CD4-positive, alpha-beta T cell (primary cell): ENCODE results near the gene KPNA6. TPM values are rescaled to one million over a fixed set of nuclear protein-coding genes. Genes with fewer than 3 reads are reported as not detected.
A peak's percentile ranks its signal among the peaks of the same experiment; 100 is the strongest.
"Not testable (repeated sequence)": the region's sequence is repeated elsewhere in the genome, so short reads cannot be mapped to it uniquely, and the experiment has no call there.

Source experiments
- ATAC-seq: fragments of 200-7000 bp; cut with Tn5 transposase; one replicate; pipeline ENCODE4 v1.10.0; 2022; ENCODE audit warnings: mild to moderate bottlenecking; ENCODE audit not compliant: poor library complexity
- CTCF ChIA-PET: fragments of 350-600 bp; sonication (Branson Sonifier 250); formaldehyde crosslinking; loops from one replicate; lab custom pipeline; 2021; ENCODE audit warnings: antibody characterized with exemption, inconsistent platforms; lab: Charles Lee
- POLR2A ChIA-PET: fragments of 350-600 bp; sonication (Branson Sonifier 250); formaldehyde crosslinking; loops from one replicate; lab custom pipeline; 2021; ENCODE audit warnings: antibody characterized with exemption, inconsistent platforms; lab: Charles Lee
- DNase-seq, 14 experiments: peaks; one replicate each; pipeline ENCODE4 v3.0.0-alpha.2; 2013 to 2020; ENCODE audit warnings: mixed read lengths in 2 of 14
- H3K27ac ChIP-seq, 2 donors: one replicate each; pipeline versions ENCODE4 v1.5.1 to v1.7.0; 2013; ENCODE audit warnings: low read length in 2 of 2, low read depth in 1 of 2, mild to moderate bottlenecking in 1 of 2
- H3K27me3 ChIP-seq, 2 experiments: 1 replicate in 1 of 2; 2 replicates in 1 of 2; pipeline versions ENCODE4 v1.6.1 to v1.7.0; 2013; ENCODE audit warnings: low read length in 2 of 2, control low read depth in 1 of 2, mild to moderate bottlenecking in 1 of 2, moderate library complexity in 1 of 2; ENCODE audit not compliant: insufficient read depth in 2 of 2, control insufficient read depth in 1 of 2
- H3K36me3 ChIP-seq: one replicate; pipeline ENCODE4 v1.6.1; 2013; ENCODE audit warnings: low read length, control low read depth; ENCODE audit not compliant: insufficient read depth
- H3K4me1 ChIP-seq: one replicate; pipeline ENCODE4 v1.6.1; 2013; ENCODE audit warnings: low read length, control low read depth; ENCODE audit not compliant: insufficient read depth
- H3K4me3 ChIP-seq: one replicate; pipeline ENCODE4 v1.5.1; 2013; ENCODE audit warnings: mild to moderate bottlenecking, low read length, moderate library complexity
- H3K9me3 ChIP-seq, 2 experiments: 1 replicate in 1 of 2; 2 replicates in 1 of 2; pipeline versions ENCODE4 v1.6.1 to v1.7.0; 2013; ENCODE audit warnings: low read length in 2 of 2, mild to moderate bottlenecking in 2 of 2, control low read depth in 1 of 2, moderate library complexity in 1 of 2; ENCODE audit not compliant: control insufficient read depth in 1 of 2, insufficient read depth in 1 of 2
- H3K27ac Mint-ChIP-seq: one replicate; pipeline ENCODE4 v1.8.0; 2020; ENCODE audit warnings: mixed read lengths
- H3K27me3 Mint-ChIP-seq: one replicate; pipeline ENCODE4 v1.8.0; 2021; ENCODE audit warnings: mixed read lengths
- H3K36me3 Mint-ChIP-seq: one replicate; pipeline ENCODE4 v1.8.0; 2021; ENCODE audit warnings: low read depth, mixed read lengths
- H3K4me1 Mint-ChIP-seq: one replicate; pipeline ENCODE4 v1.8.0; 2021; ENCODE audit warnings: low read depth, mixed read lengths
- H3K4me3 Mint-ChIP-seq: one replicate; pipeline ENCODE4 v1.8.0; 2020; ENCODE audit warnings: mild to moderate bottlenecking, mixed read lengths
- H3K9me3 Mint-ChIP-seq: one replicate; pipeline ENCODE4 v1.8.0; 2020; ENCODE audit warnings: mixed read lengths
- intact Hi-C, 2 experiments: fragments of 100-400 bp; cut with DNase I in 1 of 2; cut with micrococcal nuclease in 1 of 2; formaldehyde crosslinking; loops; one replicate each; pipeline versions ENCODE4 v1.15.1 to v1.9.0; 2023 to 2025; cut with DNase I, micrococcal nuclease
- total RNA-seq, 174 experiments: library from RNA in 2 of 174; stranded (reverse) in 2 of 174; gene quantifications; one replicate each; pipeline ENCODE4 v1.2.3 and lab custom pipeline; 2021 to 2026
- TF ChIP-seq, protein P1 (sequence below): fragments of 200-600 bp; IDR thresholded peaks from one replicate; pipeline ENCODE4 v1.8.0; 2022; ENCODE audit warnings: antibody characterized with exemption, mild to moderate bottlenecking

The KPNA6 gene
- total RNA-seq, 2 experiments from 2014 or later, result 47.1 to 47.8 TPM

DNA sequence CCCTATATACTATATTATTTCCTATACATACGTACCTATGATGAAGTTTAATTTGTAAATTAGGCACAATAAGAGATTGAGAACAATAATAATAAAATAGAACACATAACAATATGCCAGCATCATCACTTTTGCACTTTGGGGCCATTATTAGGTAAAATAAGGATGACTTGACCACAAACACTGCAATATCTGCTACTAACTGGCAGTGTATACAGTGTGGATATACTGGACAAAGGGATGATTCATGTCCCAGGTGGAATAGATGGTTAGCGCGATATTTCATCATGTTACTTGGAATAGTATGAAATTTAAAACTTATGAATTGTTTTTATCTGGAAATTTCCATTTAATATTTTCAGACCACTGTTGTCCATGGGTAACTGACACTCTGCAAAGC lies 36.2 kb downstream of the KPNA6 start:
- Mint-ChIP-seq H3K9me3 (peaks cover 3% of the 10 kb centered on the region), H3K4me3 (no peak overlapping the region), H3K36me3 (peaks cover 52% of the 10 kb centered on the region), H3K27ac (peak overlapping the region; percentile 12), H3K4me1 (peaks cover 58% of the 10 kb centered on the region), H3K27me3 (no peaks in the 10 kb centered on the region)
- CTCF ChIA-PET, result no interaction called here
- Histone ChIP-seq H3K27ac (no peak overlapping the region), H3K4me3 (no peak overlapping the region), H3K9me3 (peaks cover 18 to 22% of the 10 kb centered on the region in 2 experiments), H3K27me3 (no peaks in the 10 kb centered on the region), H3K4me1 (peaks cover 5% of the 10 kb centered on the region), H3K36me3 (peaks cover 7% of the 10 kb centered on the region)
- ATAC-seq, result no peak
- POLR2A ChIA-PET, result no interaction called here
- DNase-seq, result no peak
- intact Hi-C loops, result no loop called here
- TF ChIP-seq, protein P1, sequence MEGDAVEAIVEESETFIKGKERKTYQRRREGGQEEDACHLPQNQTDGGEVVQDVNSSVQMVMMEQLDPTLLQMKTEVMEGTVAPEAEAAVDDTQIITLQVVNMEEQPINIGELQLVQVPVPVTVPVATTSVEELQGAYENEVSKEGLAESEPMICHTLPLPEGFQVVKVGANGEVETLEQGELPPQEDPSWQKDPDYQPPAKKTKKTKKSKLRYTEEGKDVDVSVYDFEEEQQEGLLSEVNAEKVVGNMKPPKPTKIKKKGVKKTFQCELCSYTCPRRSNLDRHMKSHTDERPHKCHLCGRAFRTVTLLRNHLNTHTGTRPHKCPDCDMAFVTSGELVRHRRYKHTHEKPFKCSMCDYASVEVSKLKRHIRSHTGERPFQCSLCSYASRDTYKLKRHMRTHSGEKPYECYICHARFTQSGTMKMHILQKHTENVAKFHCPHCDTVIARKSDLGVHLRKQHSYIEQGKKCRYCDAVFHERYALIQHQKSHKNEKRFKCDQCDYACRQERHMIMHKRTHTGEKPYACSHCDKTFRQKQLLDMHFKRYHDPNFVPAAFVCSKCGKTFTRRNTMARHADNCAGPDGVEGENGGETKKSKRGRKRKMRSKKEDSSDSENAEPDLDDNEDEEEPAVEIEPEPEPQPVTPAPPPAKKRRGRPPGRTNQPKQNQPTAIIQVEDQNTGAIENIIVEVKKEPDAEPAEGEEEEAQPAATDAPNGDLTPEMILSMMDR, result no peak

DNA sequence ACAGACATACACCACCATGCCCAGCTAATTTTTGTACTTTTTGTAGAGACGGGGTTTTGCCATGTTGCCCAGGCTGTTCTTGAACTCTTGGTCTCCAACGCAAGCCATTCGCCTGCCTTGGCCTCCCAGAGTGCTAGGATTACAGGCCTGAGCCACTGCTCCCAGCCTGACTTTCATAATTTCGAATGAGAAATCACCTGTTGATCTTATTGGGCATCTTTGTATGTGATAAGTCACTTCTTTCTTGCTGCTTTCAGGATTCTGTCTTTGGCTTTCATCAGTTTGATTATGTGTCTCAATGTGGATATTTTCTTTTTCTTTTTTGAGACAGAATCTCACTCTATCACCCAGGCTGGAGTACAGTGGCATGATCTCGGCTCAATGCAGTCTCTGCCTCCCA lies 39.9 kb downstream of the KPNA6 start:
- H3K27ac Mint-ChIP-seq, H3K27me3 Mint-ChIP-seq, H3K4me3 Mint-ChIP-seq, H3K9me3 Mint-ChIP-seq, H3K27me3 ChIP-seq, CTCF ChIA-PET, H3K36me3 ChIP-seq, DNase-seq, intact Hi-C loops, H3K4me3 ChIP-seq, ATAC-seq, H3K4me1 ChIP-seq, H3K27ac ChIP-seq, POLR2A ChIA-PET: not testable (repeated sequence)
- H3K9me3 ChIP-seq, result peaks cover 18 to 22% of the 10 kb centered on the region in 2 experiments
- Mint-ChIP-seq H3K36me3 (peaks cover 51% of the 10 kb centered on the region), H3K4me1 (peaks cover 44% of the 10 kb centered on the region)

DNA sequence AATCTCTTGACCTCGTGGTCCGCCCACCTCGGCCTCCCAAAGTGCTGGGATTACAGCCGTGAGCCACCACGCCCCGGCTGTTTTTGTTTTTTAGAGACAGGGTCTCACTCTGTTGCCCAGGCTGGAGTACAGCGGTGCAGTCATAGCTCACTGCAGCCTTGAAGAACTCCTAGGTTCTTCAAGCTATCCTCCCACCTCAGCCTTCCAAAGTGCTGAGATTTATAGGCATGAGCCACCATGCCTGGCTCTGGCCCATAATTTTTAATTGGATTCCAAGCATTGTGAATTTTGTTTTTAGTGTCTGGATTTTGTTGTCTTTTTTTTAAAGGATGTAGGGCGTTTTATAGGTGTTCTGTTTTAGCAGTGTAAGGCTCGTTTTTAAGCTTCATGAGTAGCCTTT lies 43.0 kb downstream of the KPNA6 start:
- no peak for DNase-seq
- peaks cover 62% of the 10 kb centered on the region for H3K36me3 Mint-ChIP-seq
- Histone ChIP-seq H3K27me3 (no peaks in the 10 kb centered on the region), H3K9me3 (peaks cover 18 to 22% of the 10 kb centered on the region in 2 experiments), H3K36me3 (peaks cover 12% of the 10 kb centered on the region), H3K4me1 (no peaks in the 10 kb centered on the region), H3K4me3 (no peak overlapping the region), H3K27ac (no peak overlapping the region)
- POLR2A ChIA-PET, result no interaction called here
- peaks cover 3% of the 10 kb centered on the region for H3K9me3 Mint-ChIP-seq
- ATAC-seq, result no peak
- no peak overlapping the region for H3K4me3 Mint-ChIP-seq
- H3K27ac Mint-ChIP-seq, result no peak overlapping the region
- peaks cover 36% of the 10 kb centered on the region for H3K4me1 Mint-ChIP-seq
- CTCF ChIA-PET, result interaction anchor here (1.2 to 1.4 kb wide), 2 partner anchors 8 to 22 kb away, joined by 3 to 4 read pairs; no protein-coding TSS in a partner anchor
- TF ChIP-seq, protein P1, result no peak
- intact Hi-C loops, result no loop called here
- no peaks in the 10 kb centered on the region for H3K27me3 Mint-ChIP-seq

DNA sequence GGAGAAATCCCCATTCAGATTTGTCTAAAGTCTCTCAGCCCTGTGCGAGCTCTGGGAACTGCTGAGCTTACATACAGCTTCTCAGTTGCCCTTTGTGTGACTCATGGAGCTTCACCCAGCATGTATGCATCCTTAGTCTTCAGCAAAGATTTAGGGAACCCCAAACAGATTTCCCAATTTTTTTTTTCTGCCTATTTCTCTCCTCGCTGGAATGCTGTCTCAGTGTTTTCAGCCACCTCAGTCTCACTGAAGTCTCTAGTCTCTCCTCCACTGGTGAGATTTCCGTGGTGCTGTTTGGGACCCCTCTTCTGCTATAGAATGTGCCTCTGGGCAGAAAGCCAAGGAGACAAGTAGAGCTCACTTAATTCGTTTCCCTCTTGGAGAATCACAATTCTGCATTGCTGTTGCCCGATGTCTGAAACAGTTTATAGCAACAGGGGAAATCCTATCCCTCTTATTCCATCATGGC lies 43.5 kb downstream of the KPNA6 start:
- H3K4me3 Mint-ChIP-seq, result no peak overlapping the region
- TF ChIP-seq, protein P1, result no peak
- Histone ChIP-seq H3K4me1 (no peaks in the 10 kb centered on the region), H3K36me3 (peaks cover 17% of the 10 kb centered on the region), H3K4me3 (no peak overlapping the region), H3K27ac (no peak overlapping the region), H3K9me3 (peaks cover 18 to 22% of the 10 kb centered on the region in 2 experiments), H3K27me3 (no peaks in the 10 kb centered on the region)
- H3K9me3 Mint-ChIP-seq, result peaks cover 3% of the 10 kb centered on the region
- intact Hi-C loops, result no loop called here
- no peaks in the 10 kb centered on the region for H3K27me3 Mint-ChIP-seq
- ChIA-PET CTCF (interaction anchor here (1.2 to 1.4 kb wide), 2 partner anchors 9 to 23 kb away, joined by 3 to 4 read pairs; no protein-coding TSS in a partner anchor), POLR2A (no interaction called here)
- peaks cover 62% of the 10 kb centered on the region for H3K36me3 Mint-ChIP-seq
- no peak for ATAC-seq
- no peak overlapping the region for H3K27ac Mint-ChIP-seq
- no peak for DNase-seq
- H3K4me1 Mint-ChIP-seq, result peaks cover 31% of the 10 kb centered on the region
